ENCODE data around the gene LANCL2. TPM values are rescaled to one million over a fixed set of nuclear protein-coding genes. Genes with fewer than 3 reads are reported as not detected.

The LANCL2 gene
- polyA plus RNA-seq, 3 donors, result 6.4 to 11.8 (median 8.3) TPM

DNA sequence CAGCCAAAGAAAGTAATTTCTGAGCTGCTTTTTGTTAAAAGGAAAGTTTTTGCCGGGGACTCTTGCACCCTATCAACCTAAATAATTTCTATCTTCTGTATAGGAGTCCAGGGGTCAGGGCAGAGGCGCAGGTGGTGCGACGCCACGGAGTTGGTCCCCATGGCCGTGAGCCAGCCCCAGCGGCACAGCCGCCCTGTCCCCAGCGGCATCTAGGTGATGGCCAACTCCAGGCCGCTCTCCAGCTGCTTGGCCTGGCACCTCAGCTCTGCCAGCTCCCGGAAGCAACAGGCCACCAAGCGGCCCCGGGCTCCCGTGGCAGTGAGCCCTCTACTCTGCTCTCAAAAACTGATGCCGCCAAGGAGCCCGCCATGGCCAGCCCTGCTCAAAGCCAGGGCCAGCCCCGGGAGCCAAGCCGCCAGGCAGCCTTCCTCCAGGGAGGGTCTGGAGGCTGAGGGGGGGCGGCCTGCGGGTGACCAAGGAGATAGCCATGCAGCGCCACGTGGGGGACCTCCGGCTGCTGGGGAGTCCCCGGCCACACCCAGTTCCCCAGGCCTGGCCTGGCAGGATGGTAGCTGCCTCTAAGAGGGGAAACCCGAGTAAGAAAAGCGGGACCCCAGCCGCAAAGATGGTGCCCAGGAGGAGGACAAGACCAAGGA lies 22.8 kb upstream of the LANCL2 start:
- H3K9ac ChIP-seq (ENCODE audit: insufficient read depth, low read length, poor library complexity, severe bottlenecking), result no peak overlapping the region
- TF ChIP-seq, protein P1, sequence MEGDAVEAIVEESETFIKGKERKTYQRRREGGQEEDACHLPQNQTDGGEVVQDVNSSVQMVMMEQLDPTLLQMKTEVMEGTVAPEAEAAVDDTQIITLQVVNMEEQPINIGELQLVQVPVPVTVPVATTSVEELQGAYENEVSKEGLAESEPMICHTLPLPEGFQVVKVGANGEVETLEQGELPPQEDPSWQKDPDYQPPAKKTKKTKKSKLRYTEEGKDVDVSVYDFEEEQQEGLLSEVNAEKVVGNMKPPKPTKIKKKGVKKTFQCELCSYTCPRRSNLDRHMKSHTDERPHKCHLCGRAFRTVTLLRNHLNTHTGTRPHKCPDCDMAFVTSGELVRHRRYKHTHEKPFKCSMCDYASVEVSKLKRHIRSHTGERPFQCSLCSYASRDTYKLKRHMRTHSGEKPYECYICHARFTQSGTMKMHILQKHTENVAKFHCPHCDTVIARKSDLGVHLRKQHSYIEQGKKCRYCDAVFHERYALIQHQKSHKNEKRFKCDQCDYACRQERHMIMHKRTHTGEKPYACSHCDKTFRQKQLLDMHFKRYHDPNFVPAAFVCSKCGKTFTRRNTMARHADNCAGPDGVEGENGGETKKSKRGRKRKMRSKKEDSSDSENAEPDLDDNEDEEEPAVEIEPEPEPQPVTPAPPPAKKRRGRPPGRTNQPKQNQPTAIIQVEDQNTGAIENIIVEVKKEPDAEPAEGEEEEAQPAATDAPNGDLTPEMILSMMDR (IDR thresholded peaks at IDR 0.05), result no peak
- no peak overlapping the region for H3K4me3 Mint-ChIP-seq
- H3K4me2 ChIP-seq (replicated peaks; ENCODE audit: extremely low read depth, low read length, poor library complexity, severe bottlenecking), result no peak overlapping the region
- no peaks in the 10 kb centered on the region for H3K36me3 ChIP-seq (replicated peaks in 1 of 2; ENCODE audit: control insufficient read depth in 1 of 2, insufficient read depth in 2 of 2, low read length in 2 of 2)
- DNase-seq, result no peak
- intact Hi-C loops (cut with micrococcal nuclease), result no loop called here
- H3K79me2 ChIP-seq (ENCODE audit: insufficient read depth, low read length), result no peaks in the 10 kb centered on the region
- peaks cover 14 to 42% (median 31%) of the 10 kb centered on the region in 7 donors for H3K9me3 Mint-ChIP-seq
- H3K27ac ChIP-seq (ENCODE audit: low read depth in 1 of 2, low read length in 2 of 2), result no peak overlapping the region
- H3K27me3 Mint-ChIP-seq (ENCODE audit: low read depth in 3 of 3), result peaks cover 7 to 10% (median 7%) of the 10 kb centered on the region in 3 donors
- no peaks in the 10 kb centered on the region for H3K36me3 Mint-ChIP-seq
- H3K4me3 ChIP-seq (replicated peaks in 1 of 3; ENCODE audit: low read depth in 2 of 3, low read length in 3 of 3), result no peak overlapping the region
- WGBS (ENCODE audit: insufficient coverage), result 91% methylated on average over 26 of the region's 27 CpGs
- H3K4me1 Mint-ChIP-seq, result no peaks in the 10 kb centered on the region
- H3K9me3 ChIP-seq (replicated peaks in 1 of 2; ENCODE audit: control insufficient read depth in 1 of 2, insufficient read depth in 1 of 2, low read length in 2 of 2), result peaks cover 21 to 36% of the 10 kb centered on the region in 2 donors
- H4K20me1 ChIP-seq (ENCODE audit: insufficient read depth, low read length), result no peaks in the 10 kb centered on the region
- H3K4me1 ChIP-seq (ENCODE audit: control insufficient read depth in 1 of 2, insufficient read depth in 2 of 2, low read length in 2 of 2), result no peaks in the 10 kb centered on the region
- H2AFZ ChIP-seq (ENCODE audit: insufficient read depth, low read depth, low read length, poor library complexity, severe bottlenecking), result no peak overlapping the region
- H3K27me3 ChIP-seq (ENCODE audit: control insufficient read depth in 2 of 2, insufficient read depth in 2 of 2, low read length in 2 of 2), result no peaks in the 10 kb centered on the region
- no peak overlapping the region for H3K27ac Mint-ChIP-seq

DNA sequence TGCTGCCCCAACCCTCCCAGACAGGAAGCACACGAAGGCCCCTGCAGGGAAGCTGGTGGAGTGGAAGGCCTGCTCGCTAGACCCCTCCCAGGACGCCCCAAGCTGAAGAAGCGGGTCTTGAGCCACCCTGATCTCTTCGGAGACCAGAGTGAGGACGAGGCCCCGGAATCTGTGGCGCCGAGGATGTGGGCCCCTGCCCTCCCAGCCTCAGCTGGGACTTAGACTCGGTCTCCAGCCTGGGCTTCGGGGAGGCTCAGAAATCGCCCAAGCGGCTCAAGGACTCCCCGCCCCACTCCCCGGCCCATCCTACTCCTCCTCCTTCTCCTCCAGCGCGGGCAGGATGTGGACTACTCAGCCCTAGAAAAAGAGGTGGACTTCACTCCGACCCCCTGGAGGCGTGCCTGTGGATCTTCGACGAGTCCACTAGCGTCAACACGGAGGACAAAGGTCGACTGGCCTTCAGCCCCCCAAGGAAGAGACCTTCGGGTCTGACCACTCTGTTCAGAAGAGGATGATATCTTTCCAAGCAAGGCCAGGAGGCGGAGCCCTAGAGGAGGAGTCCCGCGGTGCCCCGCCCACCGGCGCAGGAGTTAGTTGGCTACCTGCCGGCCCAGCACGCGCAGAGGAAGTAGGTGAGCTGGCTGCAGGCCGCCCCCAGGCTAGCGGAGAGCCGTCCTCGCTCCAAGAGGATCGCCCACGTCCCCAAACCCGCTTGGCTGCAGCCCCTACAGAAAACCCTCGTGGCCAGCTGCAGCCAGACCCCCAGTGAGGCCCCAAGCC lies 21.9 kb upstream of the LANCL2 start:
- Mint-ChIP-seq H3K27ac (no peak overlapping the region), H3K36me3 (no peaks in the 10 kb centered on the region), H3K4me1 (no peaks in the 10 kb centered on the region), H3K4me3 (no peak overlapping the region), H3K9me3 (peaks cover 14 to 42% (median 31%) of the 10 kb centered on the region in 7 donors), H3K27me3 (ENCODE audit: low read depth in 3 of 3) (peaks cover 7 to 10% (median 7%) of the 10 kb centered on the region in 3 donors)
- TF ChIP-seq, protein P1 (IDR thresholded peaks at IDR 0.05), result no peak
- 91% methylated on average over 41 of the region's 42 CpGs for WGBS (ENCODE audit: insufficient coverage)
- no peaks in the 10 kb centered on the region for H3K4me1 ChIP-seq (ENCODE audit: control insufficient read depth in 1 of 2, insufficient read depth in 2 of 2, low read length in 2 of 2)
- no peak overlapping the region for H3K9ac ChIP-seq (ENCODE audit: insufficient read depth, low read length, poor library complexity, severe bottlenecking)
- no peak overlapping the region for H2AFZ ChIP-seq (ENCODE audit: insufficient read depth, low read depth, low read length, poor library complexity, severe bottlenecking)
- no peaks in the 10 kb centered on the region for H3K27me3 ChIP-seq (ENCODE audit: control insufficient read depth in 2 of 2, insufficient read depth in 2 of 2, low read length in 2 of 2)
- peaks cover 21 to 36% of the 10 kb centered on the region in 2 donors for H3K9me3 ChIP-seq (replicated peaks in 1 of 2; ENCODE audit: control insufficient read depth in 1 of 2, insufficient read depth in 1 of 2, low read length in 2 of 2)
- no peak overlapping the region for H3K27ac ChIP-seq (ENCODE audit: low read depth in 1 of 2, low read length in 2 of 2)
- H3K79me2 ChIP-seq (ENCODE audit: insufficient read depth, low read length), result no peaks in the 10 kb centered on the region
- no peak overlapping the region for H3K4me3 ChIP-seq (replicated peaks in 1 of 3; ENCODE audit: low read depth in 2 of 3, low read length in 3 of 3)
- H3K36me3 ChIP-seq (replicated peaks in 1 of 2; ENCODE audit: control insufficient read depth in 1 of 2, insufficient read depth in 2 of 2, low read length in 2 of 2), result no peaks in the 10 kb centered on the region
- no peaks in the 10 kb centered on the region for H4K20me1 ChIP-seq (ENCODE audit: insufficient read depth, low read length)
- DNase-seq, result no peak
- intact Hi-C loops (cut with micrococcal nuclease), result no loop called here
- no peak overlapping the region for H3K4me2 ChIP-seq (replicated peaks; ENCODE audit: extremely low read depth, low read length, poor library complexity, severe bottlenecking)

All from CD14-positive monocyte (primary cell).